Jurkat, Clone E6-1 (cell line): ENCODE results near the gene ZBTB2.
"Not testable (repeated sequence)": the region's sequence is repeated elsewhere in the genome, so short reads cannot be mapped to it uniquely, and the experiment has no call there.

Experiments
- DNase-seq: peaks from one replicate; pipeline ENCODE4 v3.0.0-alpha.2; 2011; ENCODE audit warnings: low read depth, low spot score
- H3K4me3 ChIP-seq: 2 replicates; pipeline ENCODE4 v1.5.1; 2011; ENCODE audit warnings: mild to moderate bottlenecking, low read length, control low read depth, moderate library complexity

The ZBTB2 gene

DNA sequence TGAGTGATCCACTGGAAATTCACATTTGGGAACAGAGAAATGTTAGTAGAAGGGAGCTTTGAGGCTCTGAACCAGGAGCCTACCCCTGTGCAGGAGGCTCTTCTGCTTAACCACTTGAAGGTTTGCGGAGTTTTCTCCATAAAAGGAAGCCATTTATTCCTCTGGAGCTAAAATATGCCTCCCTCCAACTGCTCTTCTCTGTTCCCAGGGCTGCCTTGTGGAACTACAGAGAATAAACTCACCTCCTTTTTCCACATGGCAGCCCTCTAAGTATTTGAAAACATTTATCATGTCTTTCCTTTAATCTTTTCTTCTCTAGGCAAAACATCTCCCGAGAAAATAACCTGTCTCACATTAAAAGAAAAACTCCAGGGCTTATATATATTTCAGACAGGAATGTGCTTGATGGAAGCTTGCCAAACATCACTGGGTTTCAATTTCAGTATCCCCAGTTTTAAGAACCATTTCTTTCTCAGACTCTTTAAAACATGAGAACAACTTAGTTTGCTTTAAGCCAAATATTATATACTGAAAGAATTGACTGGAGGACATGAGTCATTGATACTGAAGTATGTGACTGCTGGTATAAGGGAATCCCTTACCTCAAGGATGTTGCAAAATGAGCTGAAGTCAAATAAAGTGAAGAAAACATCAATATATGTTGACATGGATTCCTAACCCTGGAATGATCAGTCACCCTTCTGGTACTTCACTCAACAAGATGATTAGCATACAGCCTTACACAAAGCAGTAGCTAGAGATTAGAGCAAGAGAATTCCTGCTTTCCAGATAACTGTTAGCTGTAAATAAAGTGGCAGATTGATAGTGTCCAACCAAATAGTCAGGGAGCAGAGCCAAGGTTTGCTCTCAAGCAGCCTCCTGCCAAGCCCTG lies 74.0 kb downstream of the ZBTB2 start:
- DNase-seq, result no peak
- no peak overlapping the region for H3K4me3 ChIP-seq

DNA sequence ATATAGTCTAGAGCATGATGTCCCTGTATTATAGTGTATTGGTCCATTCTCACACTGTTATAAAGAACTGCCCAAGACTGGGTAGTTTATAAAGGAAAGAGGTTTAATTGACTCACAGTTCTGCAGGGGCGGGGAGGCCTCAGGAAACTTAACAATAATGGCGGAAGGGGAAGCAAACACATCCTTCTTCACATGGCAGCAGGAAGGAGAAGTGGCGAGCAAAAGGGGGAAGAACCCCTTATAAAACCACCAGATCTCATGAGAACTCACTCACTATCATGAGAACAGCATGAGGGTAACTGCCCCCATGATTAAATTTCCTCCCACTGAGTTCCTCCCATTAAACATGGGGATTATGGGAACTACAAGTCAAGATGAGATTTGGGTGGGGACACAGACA lies 75.7 kb downstream of the ZBTB2 start:
- not testable (repeated sequence) for DNase-seq, H3K4me3 ChIP-seq
